DMS114 treated with DMSO at 0.1 percent for 48 hours (cell line): ENCODE results near the gene PPP1R9A.

Experiments
- DNase-seq: peaks from one replicate; lab custom pipeline; 2025; ENCODE audit not compliant: unreplicated experiment; lab: John Stamatoyannopoulos, UW

PPP1R9A gene

GRCh38 chr7:95092324-95092723 is 184.9 kb downstream of the PPP1R9A start:
- DNase-seq = no peak

- DNase-seq = no peak
These were observed 188.0 kb downstream of the PPP1R9A start for GRCh38 chr7:95095259-95095965.

DNA sequence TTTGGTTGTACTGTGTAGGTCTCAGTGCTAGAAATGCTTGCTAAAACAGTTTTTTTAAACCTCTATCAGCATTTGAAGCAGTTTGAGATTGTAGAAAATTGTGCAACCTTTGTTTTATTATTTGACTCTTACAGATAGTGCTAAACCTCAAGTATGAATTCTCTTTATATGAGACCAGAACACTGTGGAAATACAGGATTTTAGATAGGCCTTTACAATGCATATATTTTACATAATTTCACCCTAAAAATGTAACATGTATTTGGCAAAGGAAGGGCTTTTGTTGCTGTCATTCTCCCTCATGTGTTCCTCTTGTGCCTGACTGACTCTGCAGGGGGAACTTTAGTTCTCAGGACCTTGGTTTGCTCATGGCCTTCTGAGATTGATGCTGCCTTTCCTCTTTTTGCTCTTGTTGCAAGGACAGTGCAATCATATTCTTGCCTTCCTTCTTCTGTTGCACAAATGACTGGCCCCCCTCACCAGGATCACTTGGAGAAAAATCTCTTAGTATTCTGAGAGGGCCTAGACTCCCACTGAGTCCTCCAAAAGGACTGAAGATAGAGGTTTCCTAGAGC is 188.7 kb downstream of the PPP1R9A start:
- no peak for DNase-seq

DNA sequence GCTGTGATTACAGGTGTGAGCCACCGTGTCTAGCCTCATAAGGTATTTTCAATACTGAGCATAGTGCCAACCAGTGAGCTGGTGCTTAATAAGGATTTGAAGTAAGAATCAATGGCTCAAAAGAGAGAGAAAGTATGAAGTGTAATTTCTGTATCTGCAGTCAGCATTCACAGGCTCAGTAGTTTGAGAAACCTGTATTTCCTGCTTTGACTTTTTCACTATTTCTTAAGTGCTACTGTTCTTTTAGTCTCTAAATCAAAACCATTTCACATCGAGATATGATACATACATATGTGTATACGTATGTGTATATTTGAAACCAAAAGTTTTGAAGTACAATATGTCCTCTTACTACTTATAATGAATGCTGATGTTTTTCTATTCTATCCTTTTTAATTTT is 189.9 kb downstream of the PPP1R9A start:
- DNase-seq = no peak

DNA sequence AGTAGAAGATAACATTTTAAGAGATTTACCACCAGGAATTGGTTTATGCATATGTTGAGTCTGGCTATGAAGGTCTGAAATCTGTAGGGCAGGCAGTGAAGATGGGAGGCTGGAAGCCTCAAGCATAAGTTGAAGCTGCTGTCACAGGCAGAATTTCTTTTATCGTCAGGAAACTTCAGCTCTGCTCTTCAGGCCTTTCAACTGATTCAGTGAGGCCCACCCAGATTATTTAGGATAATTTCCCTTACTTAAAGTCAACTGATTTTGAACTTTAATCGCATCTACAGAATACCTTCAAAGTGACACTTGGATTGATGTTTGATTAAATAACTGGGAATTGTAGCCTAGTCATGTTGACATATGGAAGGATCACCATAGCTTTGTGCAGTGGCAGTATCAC is 190.5 kb downstream of the PPP1R9A start:
- DNase-seq = no peak

DNA sequence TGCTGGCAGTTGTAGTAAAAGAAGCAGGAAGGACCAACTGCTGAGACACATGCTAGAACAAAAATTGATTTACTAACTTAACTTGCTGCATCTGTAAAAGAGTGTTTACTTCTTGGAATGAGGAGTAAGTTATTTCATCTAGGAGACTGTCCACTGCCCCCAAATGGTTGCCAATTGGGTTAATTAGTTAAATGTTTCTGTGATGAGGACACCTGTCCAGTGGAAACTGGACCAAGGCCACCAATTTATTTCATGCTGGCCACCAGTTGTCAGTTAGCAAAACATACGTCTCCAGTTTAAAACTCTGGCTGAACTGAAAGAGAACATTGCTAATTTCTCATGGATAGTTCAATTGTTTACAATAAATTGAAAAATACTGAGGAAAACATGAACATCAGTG is 191.7 kb downstream of the PPP1R9A start:
- DNase-seq = no peak

- DNase-seq = no peak
These were observed 194.0 kb downstream of the PPP1R9A start for GRCh38 chr7:95101422-95101821.

- DNase-seq = no peak
These were observed 195.3 kb downstream of the PPP1R9A start for GRCh38 chr7:95102662-95103061.

DNA sequence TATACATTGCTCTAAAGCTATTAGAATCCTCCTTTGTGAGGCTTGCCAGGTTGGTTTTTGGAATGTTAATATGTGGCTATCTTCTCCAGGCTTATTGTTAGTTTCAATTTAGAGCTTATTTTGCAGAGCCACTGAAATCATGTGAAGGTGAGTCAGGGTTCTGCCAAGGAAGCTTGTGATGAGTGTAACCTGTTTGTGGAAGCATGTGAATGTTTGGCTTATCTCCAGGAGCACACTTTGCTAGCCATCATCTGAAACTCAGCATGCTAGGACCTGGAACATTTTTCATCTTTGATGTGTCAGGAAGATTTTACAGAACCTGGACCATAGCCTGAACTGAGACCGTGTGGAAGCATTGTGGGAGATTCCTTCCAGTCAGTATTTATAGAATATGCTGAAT is 197.3 kb downstream of the PPP1R9A start:
- no peak for DNase-seq

DNA sequence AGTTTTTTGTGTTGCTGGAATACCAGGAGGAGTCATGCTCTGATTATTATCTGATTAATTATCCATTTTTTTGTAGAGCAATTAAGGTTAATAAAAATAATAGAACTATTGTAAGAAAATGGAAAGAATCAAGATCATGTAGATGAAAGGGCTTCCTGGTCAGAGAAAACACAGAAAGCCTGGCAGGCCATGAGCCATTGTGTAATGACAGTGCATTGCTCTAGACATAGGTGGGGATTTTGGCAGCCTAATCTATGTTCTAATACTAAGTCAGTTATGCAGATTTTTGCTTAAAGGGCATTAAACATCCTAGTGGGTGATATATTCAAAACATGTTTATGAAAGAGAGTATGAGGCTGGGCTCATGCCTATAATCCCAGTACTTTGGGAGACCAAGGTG is 198.2 kb downstream of the PPP1R9A start:
- no peak for DNase-seq

GRCh38 chr7:95106401-95106800 is 199.0 kb downstream of the PPP1R9A start:
- DNase-seq = no peak

GRCh38 chr7:95110707-95111106 is 203.3 kb downstream of the PPP1R9A start:
- DNase-seq = no peak

DNA sequence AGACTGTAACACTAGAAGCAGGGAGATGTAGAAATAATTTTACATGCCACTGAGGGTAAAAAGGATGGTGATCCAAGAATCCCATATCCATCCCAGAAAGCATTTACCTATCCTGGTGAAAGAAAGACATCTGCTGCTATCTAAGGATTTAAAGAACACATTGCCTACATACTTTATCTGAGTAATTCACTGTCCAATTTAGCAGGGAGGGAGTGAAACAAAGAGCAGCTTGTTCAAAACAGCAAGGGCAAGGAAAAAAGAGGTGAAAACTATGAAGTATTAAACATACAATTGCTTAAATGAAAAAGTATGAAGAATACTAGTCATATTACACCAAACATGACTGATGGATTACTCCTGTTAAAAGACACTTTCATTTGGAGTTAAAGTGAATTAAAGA is 206.2 kb downstream of the PPP1R9A start:
- DNase-seq = no peak

DNA sequence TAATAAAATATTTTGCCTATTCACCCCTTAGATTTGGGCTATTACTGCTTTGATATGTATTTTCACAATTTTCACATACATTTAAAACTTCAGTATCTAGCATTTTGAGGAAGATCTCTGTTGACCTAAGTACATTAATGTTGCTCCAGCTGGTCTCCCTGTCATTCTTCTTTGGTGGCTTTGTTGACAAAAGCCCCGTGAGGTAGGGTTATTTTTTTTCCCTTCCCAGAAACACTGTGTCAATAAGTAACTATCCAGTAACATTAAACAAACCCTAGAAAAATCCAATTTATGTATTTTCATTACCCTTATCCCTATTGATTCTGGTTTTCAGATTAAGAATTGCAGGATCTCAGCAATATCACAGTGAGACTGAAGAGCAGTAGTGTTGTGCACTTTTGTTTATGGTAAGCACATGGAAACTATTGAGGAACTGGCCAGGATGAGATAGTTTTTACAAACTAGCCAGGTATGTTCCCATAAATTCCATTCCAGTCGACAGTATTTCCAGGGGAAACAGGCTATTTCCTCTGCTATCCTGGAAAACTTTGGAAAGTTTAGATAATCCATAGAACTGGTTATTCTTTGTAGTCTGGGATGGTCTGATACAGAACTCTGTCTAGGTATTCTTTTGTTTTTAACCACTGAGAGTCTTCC is 218.8 kb downstream of the PPP1R9A start:
- no peak for DNase-seq

GRCh38 chr7:95132500-95132899 is 225.1 kb downstream of the PPP1R9A start:
- DNase-seq = no peak

- DNase-seq = no peak
These were observed 232.5 kb downstream of the PPP1R9A start for GRCh38 chr7:95139922-95140321.

GRCh38 chr7:95141755-95142154 is 234.4 kb downstream of the PPP1R9A start:
- no peak for DNase-seq

- DNase-seq = no peak
These were observed 236.9 kb downstream of the PPP1R9A start for GRCh38 chr7:95144256-95144655.

- no peak for DNase-seq
These were observed 248.6 kb downstream of the PPP1R9A start for GRCh38 chr7:95155965-95156364.

GRCh38 chr7:95157381-95157780 is 250.0 kb downstream of the PPP1R9A start:
- DNase-seq = no peak

DNA sequence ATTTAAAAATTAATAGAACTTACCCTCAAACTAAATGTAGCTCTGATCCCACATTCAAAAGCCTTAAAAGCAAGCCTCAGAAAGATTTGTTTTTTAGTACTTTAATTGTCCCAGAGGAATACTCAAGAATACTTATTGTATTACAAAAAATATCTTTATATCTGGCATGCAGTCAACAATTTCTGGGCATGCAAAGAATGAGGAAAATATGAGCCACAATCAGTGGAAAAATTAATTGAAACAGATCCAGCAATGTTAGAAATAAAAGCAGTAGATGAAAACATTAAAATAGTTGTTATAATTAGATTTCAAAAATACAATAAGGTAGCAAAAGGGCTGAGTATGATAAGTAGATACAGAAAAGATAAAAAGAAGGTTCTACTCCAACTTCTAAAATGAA is 262.3 kb downstream of the PPP1R9A start:
- DNase-seq = no peak

- no peak for DNase-seq
These were observed 265.0 kb downstream of the PPP1R9A start for GRCh38 chr7:95172420-95172819.

- DNase-seq = no peak
These were observed 283.1 kb downstream of the PPP1R9A start for GRCh38 chr7:95190515-95190914.
